GM18870 (cell line): ENCODE results near the gene KIF20B.
"Not testable (repeated sequence)": the region's sequence is repeated elsewhere in the genome, so short reads cannot be mapped to it uniquely, and the experiment has no call there.

Experiments used
- ATAC-seq: cut with Tn5 transposase; IDR thresholded peaks from one replicate; pipeline ENCODE4 v1.9.1; 2021; ENCODE audit warnings: moderate library complexity; ENCODE audit not compliant: unreplicated experiment

KIF20B gene

DNA sequence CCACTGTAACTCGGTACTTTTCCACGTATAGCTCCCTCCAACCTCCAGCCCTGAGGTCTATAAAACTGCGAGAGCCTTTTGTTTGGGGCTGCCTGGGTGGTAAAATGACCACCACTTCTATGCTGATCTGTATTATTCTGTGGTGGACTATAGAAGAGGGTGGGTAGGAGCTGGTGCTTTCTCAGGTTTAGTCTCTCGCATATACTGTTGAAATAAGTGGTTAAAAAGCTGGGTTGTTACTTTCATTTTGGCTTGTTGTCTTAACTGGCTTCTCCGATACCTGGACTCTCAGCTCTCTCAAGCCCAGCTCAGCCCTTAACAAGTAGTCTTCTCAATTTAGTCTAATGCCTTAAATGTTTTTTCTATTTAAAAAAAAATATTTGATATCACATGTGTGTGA is 70.3 kb downstream of the KIF20B start:
- ATAC-seq, result no peak

DNA sequence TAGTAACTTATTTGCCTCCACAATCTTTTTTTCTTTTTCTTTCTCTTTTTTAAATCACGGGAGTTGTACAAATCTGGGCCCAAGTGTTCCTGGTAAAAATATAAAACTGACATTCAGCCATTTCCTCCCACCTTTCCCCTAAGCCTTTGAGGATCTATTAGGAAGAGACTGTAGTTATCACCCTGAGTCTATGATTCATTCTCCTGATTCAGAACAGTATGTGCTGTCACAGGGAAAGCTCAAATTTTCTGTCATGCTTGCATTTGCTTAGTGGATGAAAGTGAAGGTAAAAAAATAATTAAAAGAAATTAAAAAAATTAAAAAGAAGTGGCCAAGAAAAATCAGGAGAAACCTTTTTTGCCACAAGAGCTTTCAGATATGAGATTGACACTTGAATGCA is 71.7 kb downstream of the KIF20B start:
- ATAC-seq, result no peak

DNA sequence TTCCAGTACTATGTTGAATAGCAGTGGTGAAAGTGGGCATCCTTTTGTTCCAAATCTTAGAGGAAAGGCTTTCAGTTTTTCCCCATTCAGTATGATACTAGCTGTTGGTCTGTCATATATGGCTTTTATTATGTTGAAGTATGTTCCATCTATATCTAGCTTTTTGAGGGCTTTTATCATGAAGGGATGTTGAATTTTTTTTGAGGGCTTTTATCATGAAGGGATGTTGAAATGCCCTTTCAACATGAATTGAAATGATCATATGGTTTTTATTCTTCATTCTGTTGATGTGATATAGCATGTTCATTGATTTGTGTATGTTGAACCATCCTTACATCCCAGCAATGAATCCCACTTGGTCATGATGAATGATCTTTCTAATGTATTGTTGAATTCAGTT is 75.3 kb downstream of the KIF20B start:
- no peak for ATAC-seq

DNA sequence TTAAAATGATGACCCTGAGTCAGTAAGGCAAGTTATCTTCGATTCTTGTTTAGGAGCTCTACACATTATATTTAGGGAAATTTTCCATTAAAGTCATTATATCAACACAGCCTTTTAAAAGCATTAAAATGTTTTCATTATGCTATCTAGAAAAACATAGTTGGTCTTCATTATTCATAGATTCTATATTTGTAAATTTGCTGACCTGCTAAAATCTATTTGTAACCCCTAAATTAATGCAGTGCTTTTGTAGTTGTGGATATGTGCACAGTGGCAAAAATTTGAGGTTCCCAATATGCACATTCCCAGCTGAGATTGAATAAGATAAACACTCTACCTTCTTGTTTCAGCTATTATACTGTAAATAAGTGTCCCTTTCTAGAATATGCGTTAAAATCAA is 81.1 kb downstream of the KIF20B start:
- ATAC-seq, result no peak

DNA sequence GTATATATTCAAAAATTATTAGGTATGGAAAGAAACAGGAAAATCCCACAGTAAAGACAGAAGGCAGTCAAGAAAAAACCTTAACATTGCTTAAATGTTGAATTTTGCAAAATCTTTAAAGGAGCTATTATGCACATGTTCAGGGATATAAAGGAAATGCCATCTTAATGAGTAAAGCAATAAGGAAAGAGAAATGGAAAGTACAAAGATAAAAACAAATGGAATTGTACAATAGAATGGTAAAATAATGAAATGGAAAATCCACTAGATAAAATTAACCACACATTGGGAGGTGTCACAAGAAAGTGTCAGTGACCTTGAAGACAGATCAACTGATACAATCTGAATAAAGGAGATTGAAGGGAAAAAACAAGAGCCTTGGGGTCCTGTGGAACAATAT is 82.0 kb downstream of the KIF20B start:
- ATAC-seq, result no peak

DNA sequence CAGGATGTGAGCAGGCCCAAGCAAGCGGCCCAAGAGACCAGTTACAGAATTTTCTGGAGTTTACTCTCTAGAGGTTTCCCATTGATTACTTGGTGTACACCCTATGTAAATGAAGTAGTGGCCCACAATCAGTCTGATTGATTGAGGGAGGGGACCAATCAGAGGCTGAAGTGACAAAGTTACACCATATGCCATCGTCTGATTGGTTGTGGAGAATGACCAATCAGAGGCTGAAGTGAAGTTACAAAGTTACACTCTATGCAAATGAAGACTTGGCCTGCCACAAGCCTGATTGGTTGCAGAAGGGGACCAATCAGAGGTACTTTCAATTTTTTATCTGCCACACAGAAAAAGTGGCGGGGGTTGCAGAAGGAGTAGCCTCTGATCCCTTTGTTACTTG is 83.7 kb downstream of the KIF20B start:
- ATAC-seq, result no peak

DNA sequence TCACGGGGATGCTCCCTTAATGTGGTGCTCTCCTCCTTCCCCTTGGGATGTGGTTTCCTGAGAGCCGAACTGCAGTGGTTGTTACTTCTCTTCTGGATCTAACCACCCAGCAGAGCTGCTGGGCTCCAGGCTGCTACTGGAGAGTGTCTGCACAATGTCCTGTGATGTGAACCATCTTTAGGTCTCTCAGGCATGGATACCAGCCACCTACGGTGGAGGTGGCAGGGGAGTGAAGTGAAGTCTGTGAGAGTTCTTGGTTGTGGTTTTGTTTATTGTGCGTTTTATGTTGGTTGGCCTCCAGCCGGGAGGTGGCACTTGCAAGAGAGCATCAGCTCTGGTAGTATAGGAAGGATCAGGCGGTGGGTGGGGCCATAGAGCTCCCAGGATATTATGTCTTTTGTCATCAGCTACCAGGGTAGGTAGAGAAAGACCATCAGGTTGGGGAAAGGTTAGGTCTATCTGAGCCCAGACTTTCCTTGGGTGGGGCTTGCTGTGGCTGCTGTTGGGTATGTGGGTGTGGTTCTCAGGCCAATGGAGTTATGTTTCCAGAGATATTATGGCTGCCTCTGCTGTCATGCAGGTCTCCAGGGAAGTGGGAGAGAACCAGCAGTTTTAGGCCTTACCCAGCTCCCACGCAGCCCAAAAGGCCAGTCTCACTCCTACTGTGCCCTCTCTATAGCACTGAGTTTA is 87.9 kb downstream of the KIF20B start:
- no peak for ATAC-seq

DNA sequence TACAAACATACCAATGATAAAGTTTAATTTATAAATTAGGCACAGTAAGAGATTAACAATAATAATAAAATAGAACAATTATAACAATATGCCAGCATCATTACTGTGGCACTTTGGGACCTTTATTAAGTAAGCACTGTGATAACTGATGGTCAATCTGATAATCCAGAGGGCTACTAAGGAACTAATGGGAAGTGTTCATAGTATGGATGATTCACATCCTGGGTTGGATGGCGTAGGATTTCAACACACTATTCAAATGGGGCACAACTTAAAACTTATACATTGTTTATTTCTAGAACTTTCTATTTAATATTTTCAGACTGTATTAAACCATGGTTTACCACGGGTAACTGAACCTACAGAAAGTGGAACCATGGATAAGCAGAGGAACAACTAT is 90.8 kb downstream of the KIF20B start:
- no peak for ATAC-seq

DNA sequence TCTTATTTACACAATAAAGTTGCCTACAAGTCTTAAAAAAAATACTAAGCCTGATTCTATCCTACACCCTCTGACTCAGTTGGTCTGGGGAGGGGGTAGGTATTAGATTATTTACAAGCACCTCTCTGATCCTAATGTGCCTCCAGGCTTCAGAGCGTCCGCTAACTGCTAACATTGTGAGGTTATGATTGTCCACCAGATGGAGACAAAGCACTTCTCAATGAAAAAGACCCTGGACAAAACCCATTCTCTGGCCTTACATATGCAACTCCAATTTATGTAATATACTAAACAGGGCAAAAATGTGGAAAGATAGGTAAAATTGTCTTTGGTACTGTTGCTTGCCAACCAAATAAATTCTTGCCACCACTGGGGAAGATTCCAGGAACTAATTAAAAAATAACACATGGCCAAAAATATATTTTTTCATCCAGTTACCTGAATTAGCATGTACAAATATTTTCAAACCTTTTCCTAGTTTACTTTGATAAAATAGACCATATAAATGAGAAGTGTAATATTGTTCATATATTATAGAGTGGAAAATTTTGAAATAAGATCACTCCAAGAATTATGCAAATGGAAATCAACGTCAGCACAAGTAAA is 92.4 kb downstream of the KIF20B start:
- peak; percentile 66 for ATAC-seq

DNA sequence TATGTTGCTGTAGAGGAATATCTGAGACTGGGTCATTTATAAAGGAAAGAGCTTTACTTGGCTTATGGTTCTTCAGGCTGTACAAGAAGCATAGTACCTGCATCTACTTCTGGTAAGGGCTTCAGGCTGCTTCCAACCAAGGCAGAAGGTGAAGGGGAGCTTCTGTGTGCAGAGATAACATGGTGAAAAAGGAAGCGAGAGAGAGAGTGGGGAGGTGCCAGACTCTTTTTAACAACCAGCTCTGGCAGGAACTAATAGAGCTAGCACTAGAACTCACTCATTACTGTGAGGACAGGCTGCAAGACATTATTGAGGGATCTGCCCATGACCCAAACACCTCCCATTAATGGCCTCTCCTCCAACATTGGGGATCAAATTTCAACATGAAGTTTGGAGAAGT is 94.5 kb downstream of the KIF20B start:
- ATAC-seq, result no peak

DNA sequence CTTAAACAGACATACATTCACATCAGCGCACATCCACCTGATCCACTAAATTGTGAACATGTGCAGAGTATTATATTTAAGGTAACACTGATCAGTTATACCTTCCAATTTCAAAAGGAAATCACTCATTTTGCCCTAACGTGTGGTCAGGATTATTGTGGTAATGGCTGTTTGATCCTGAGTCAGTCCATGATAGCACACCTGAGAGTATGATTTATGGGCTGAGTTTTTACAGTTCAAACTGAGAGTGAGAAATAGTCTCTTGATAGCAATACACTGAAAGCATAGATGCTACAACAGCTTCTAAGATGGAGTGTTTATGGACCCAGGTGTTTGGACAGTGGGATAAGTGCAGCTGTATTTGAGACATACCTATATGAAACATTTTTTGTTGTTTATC is 96.7 kb downstream of the KIF20B start:
- no peak for ATAC-seq

DNA sequence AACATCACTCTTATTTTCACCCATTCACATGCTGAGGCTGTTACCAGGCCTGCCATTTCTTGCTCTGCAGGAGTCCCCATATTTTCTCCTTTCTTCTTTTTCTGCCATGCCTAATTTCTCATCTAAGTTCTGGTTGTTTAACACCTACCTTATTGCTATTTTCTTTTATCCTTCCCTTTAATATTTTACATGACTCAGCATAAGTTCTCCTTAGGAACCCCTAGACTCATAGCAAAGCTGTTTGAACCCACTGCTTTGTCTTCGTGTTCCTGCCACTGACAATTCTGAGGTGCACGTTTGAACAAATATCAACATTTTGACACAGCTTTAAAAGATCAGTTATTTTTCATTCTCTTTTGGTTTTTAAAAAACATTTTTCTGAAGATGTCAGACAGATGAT is 98.2 kb downstream of the KIF20B start:
- ATAC-seq, result no peak

DNA sequence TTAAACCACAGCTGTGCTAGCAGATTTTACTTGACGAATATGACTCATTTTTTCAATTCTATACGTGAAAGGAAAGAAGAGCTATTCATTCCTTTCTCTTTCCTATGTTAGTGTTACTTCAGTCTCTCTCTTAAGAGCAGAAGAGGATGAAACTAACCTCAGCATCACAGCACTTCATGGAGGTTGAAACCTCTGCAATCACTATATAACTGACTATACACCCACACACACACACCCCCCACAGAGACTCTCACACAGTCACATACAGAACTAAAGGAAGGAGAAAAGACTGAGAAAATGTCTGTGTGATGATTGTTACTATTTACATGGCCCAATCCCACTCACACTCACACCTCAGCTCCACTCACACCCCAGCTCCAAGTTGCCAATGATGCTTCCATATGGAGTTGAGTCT is 104.2 kb downstream of the KIF20B start:
- peak; percentile 93 for ATAC-seq

DNA sequence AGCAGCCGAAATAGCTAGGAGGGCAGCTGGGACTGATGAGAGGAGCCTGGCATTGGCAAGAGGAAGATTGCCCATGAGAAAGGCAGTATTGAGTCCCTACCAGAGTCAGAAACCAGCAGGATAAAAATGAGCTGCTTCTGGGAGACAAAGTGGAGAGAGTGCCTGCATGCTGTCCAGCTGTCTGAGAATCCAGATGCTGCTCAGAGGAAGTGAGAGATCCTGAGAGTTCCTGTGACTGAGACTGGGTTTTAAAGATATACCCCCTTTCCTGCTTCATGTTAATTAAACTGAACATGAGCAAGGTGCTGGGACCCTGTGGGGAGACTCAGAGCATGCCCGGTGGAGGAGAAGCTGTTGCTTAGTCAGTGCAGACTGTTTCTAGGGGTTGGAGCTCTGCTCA is 107.5 kb downstream of the KIF20B start:
- ATAC-seq, result no peak

DNA sequence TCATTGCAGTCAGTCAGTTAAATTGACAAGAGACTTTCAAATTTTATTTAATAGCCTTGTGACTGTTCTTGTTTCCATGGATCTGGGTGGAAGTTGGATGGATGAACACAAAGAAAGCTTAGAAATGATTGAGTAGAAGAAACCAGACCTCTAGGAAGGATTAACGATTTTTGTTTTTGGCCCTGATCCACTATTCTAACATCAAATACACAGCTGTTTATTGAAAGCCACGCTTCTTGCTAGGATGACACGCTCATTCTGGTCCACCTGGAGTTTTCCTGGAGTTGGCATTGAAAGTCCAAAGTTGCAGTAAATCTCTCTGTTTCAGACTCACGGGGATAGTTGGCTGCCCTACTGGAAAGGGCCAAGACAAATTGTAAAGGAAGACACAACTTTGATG is 108.4 kb downstream of the KIF20B start:
- no peak for ATAC-seq

DNA sequence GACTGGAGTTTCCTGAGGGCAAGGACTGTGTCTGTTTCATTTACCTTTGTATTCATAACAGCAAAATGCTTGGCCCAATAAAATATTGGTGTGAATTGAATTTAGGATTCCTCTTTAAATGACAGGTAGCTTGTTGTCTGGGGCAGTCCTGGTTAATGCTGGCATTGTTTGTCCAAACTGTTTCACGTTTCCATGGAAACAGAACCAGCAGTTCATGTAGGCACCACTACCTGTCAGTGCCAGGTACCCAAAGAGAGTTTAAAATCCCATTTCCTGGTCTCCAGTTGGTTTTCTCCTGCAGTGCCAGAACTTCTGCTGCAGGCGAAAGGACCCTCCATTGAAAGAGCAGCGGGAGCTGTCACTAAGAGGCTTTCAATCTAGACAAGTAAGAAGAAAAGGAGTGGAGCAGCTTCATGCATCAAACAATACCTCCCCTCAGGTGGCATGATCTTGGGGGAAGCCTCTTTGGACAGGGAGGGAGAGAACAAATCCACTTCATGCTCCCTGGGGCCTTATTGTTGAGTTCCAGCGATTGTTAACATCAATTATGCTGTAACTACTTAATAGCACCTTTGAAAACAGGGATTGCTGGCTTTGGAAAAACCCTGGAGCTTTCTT is 109.6 kb downstream of the KIF20B start:
- no peak for ATAC-seq

DNA sequence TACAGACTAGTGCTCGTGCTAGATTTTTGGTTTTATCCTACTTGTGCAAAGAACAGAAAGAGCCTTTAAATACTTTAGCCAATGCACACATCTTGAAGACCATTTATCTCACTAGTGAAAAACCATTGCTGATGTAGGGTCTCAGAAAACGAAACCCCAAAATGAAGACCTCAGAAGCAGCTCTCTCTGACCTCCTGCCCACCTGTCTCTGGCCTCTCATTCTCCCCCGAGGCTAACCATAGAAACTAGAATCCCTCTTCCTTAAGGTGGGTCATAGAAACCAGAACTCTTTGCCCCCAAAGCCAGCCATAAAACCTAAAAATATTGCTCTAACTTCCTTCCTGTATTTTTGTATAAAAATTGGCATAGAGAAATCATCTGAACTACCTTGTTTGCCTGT is 112.2 kb downstream of the KIF20B start:
- ATAC-seq, result no peak

DNA sequence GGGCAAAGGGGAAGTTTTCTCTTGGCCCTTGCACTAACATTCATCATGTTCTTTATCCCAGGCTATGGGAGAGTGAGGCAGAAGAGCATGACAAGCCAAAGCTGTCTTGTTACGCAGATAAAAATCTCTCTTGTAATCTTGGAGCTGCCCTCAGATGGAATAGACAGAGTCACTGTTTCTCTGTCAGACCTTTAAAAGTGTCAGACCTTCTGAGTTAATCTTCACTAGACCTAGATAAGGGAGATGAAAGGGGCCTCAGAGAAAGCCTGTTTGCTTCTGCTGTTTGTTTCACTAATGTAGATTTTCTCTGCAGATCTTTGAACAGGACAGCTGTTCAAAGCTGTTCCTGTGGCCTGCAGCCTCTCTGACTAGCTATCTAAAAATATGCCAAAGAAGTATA is 112.9 kb downstream of the KIF20B start:
- ATAC-seq, result no peak

DNA sequence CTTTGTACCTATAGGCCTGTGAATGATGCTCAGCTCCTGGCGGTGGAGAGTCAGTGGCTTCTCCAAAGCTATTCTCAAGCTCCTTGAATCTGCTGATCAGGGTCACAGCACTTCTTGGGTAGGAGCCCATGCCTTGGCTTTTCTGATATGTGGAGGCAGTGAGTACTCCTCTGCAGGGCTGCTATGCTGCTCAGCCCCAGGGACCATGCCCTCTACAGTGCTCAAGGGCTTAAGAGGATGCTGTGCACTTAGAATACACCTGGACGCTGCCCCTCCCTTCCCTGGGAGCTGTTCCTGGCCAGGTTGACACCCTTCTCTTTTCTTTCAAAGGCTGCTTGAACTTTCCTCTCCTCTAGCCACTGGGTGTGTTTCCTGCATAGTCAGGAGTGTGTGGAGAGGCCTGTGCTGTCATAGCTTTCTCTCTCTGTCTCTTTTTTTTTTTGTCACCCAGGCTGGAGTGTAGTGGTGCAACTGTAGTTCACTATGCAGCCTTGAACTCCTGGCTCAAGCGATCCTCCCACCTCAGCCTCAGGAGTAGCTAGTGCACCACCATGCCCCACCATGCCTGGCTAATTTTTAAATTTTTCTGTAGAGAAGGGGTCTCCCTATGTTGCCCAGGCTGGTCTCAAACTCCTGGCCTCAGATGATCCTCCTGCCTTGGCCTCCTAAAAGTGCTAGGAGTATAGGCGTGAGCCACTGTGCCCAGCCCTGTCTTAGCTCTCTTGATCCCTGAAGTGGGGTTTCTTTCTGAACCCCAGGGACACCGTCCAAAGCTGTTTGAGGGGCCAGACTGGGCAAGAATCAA is 113.9 kb downstream of the KIF20B start:
- no peak for ATAC-seq

DNA sequence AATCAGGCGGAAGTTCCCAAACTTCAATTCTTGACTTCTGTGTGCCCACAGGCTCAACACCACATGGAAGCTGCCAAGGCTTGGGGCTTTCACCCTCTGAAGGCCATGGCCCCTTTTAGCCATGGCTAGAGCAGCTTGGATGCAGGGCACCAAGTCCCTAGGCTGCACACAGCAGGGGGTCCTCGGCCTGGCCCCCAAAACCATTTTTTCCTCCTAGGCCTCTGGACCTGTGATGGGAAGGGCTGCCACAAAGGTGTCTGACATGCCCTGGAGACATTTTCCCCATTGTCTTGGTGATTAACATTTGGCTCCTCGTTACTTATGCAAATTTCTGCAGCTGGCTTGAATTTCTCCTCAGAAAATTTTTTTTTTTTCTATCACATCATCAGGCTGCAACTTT is 117.6 kb downstream of the KIF20B start:
- ATAC-seq, result not testable (repeated sequence)
